Measurements from ENCODE around the gene ESYT2.
A peak's percentile ranks its signal among the peaks of the same experiment; 100 is the strongest.
"Not testable (repeated sequence)": the region's sequence is repeated elsewhere in the genome, so short reads cannot be mapped to it uniquely, and the experiment has no call there.

The ESYT2 gene

DNA sequence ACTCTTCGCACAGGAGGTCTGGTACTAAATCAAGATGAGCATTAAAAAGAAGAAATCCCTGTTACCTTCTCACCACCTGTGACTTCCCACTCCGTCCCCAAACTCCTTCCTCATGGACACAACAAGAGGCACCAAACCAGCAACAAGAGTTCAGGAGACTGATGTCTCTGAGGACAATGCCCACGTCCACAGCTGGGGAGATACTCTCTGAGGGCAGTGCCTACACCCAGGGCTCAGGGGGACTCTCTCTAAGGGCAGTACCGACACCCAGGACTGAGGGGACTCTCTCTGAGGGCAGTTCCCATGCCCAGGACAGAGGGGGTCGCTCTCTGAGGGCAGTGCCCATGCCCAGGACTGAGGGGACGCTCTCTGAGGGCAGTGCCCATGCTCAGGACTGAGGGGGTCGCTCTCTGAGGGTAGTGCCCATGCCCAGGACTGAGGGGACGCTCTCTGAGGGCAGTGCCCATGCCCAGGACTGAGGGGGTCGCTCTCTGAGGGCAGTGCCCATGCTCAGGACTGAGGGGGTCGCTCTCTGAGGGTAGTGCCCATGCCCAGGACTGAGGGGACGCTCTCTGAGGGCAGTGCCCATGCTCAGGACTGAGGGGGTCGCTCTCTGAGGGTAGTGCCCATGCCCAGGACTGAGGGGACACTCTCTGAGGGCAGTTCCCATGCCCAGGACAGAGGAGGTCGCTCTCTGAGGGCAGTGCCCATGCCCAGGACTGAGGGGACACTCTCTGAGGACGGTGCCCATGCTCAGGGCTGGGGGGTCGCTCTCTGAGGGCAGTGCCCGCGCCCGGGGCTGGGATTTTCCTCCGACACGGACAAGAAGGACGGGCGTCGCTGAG lies 125.4 kb downstream of the ESYT2 start:
- peaks cover 17% of the 10 kb centered on the region; the same call in 1 of the 2 replicates for H3K36me3 ChIP-seq (ENCODE audit: insufficient read depth, low read length)
- H2AFZ ChIP-seq (ENCODE audit: low read length, unreplicated experiment): peak overlapping the region; percentile 47
- H3K27me3 ChIP-seq (ENCODE audit: insufficient read depth, low read length): not testable (repeated sequence)
- peak overlapping the region; percentile 65 for H3K27ac ChIP-seq (ENCODE audit: low read depth, low read length)
- H3K79me2 ChIP-seq (ENCODE audit: control insufficient read depth, insufficient read depth, low read length, unreplicated experiment): peaks cover 55% of the 10 kb centered on the region
- H3K4me1 ChIP-seq (ENCODE audit: control insufficient read depth, insufficient read depth, low read length, unreplicated experiment): peaks cover 22% of the 10 kb centered on the region
- H3K4me3 ChIP-seq (ENCODE audit: low read depth, low read length): peak overlapping the region; percentile 84

- peaks cover 22% of the 10 kb centered on the region for H3K4me1 ChIP-seq (ENCODE audit: control insufficient read depth, insufficient read depth, low read length, unreplicated experiment)
- H3K4me3 ChIP-seq (ENCODE audit: low read depth, low read length): peak overlapping the region; percentile 84
- peaks cover 62% of the 10 kb centered on the region for H3K79me2 ChIP-seq (ENCODE audit: control insufficient read depth, insufficient read depth, low read length, unreplicated experiment)
- H3K36me3 ChIP-seq (ENCODE audit: insufficient read depth, low read length): peaks cover 24% of the 10 kb centered on the region; the same call in 1 of the 2 replicates
- H2AFZ ChIP-seq (ENCODE audit: low read length, unreplicated experiment): no peak overlapping the region
- no peak overlapping the region for H3K27ac ChIP-seq (ENCODE audit: low read depth, low read length)
- H3K27me3 ChIP-seq (ENCODE audit: insufficient read depth, low read length): no peaks in the 10 kb centered on the region
These were observed 126.4 kb downstream of the ESYT2 start for GRCh38 chr7:158702944-158703343.

GRCh38 chr7:158702196-158702595 lies 127.1 kb downstream of the ESYT2 start:
- peaks cover 24% of the 10 kb centered on the region; the same call in 1 of the 2 replicates for H3K36me3 ChIP-seq (ENCODE audit: insufficient read depth, low read length)
- H3K4me3 ChIP-seq (ENCODE audit: low read depth, low read length): peak overlapping the region; percentile 84
- H3K27me3 ChIP-seq (ENCODE audit: insufficient read depth, low read length): no peaks in the 10 kb centered on the region
- peaks cover 62% of the 10 kb centered on the region for H3K79me2 ChIP-seq (ENCODE audit: control insufficient read depth, insufficient read depth, low read length, unreplicated experiment)
- H2AFZ ChIP-seq (ENCODE audit: low read length, unreplicated experiment): no peak overlapping the region
- peaks cover 22% of the 10 kb centered on the region for H3K4me1 ChIP-seq (ENCODE audit: control insufficient read depth, insufficient read depth, low read length, unreplicated experiment)
- no peak overlapping the region for H3K27ac ChIP-seq (ENCODE audit: low read depth, low read length)

- Histone ChIP-seq H3K27ac (ENCODE audit: low read depth, low read length) (no peak overlapping the region), H3K27me3 (ENCODE audit: insufficient read depth, low read length) (no peaks in the 10 kb centered on the region), H3K4me3 (ENCODE audit: low read depth, low read length) (no peak overlapping the region), H3K36me3 (ENCODE audit: insufficient read depth, low read length) (peaks cover 24% of the 10 kb centered on the region; the same call in 1 of the 2 replicates), H3K4me1 (ENCODE audit: control insufficient read depth, insufficient read depth, low read length, unreplicated experiment) (peaks cover 38% of the 10 kb centered on the region), H2AFZ (ENCODE audit: low read length, unreplicated experiment) (no peak overlapping the region), H3K79me2 (ENCODE audit: control insufficient read depth, insufficient read depth, low read length, unreplicated experiment) (peaks cover 69% of the 10 kb centered on the region)
These were observed 129.3 kb downstream of the ESYT2 start for GRCh38 chr7:158700008-158700407.

- peaks cover 38% of the 10 kb centered on the region for H3K4me1 ChIP-seq (ENCODE audit: control insufficient read depth, insufficient read depth, low read length, unreplicated experiment)
- H3K27me3 ChIP-seq (ENCODE audit: insufficient read depth, low read length): no peaks in the 10 kb centered on the region
- H3K79me2 ChIP-seq (ENCODE audit: control insufficient read depth, insufficient read depth, low read length, unreplicated experiment): peaks cover 73% of the 10 kb centered on the region
- no peak overlapping the region for H2AFZ ChIP-seq (ENCODE audit: low read length, unreplicated experiment)
- H3K27ac ChIP-seq (ENCODE audit: low read depth, low read length): no peak overlapping the region
- H3K36me3 ChIP-seq (ENCODE audit: insufficient read depth, low read length): peaks cover 24% of the 10 kb centered on the region; the same call in 1 of the 2 replicates
- no peak overlapping the region for H3K4me3 ChIP-seq (ENCODE audit: low read depth, low read length)
These were observed 130.0 kb downstream of the ESYT2 start for GRCh38 chr7:158699341-158699740.

DNA sequence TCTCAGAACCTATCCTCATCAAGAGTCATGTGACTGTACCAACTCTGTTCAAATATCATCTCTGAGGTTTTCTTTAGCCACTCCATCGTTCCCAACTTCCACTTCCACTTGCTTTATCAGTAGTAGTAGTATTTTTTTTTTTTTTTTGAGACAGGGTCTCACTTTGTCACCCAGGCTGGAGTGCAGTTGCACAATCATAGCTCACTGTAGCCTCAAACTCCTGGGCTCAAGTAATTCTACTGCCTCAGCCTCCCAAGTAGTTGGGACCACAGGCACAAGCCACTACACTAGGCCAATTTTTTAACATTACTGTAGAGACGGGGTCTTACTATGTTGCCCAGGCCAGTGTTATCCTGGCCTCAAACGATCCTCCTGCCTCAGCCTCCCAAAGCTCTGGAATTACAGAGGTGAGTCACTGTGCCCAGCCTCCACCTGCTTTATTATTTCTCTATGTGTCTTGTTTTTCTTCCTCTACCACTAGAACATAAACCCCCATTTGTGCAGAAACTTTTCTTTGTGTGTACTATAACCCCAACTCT lies 130.6 kb downstream of the ESYT2 start:
- H3K4me3 ChIP-seq (ENCODE audit: low read depth, low read length): no peak overlapping the region
- peaks cover 73% of the 10 kb centered on the region for H3K79me2 ChIP-seq (ENCODE audit: control insufficient read depth, insufficient read depth, low read length, unreplicated experiment)
- no peak overlapping the region for H3K27ac ChIP-seq (ENCODE audit: low read depth, low read length)
- no peak overlapping the region for H2AFZ ChIP-seq (ENCODE audit: low read length, unreplicated experiment)
- no peaks in the 10 kb centered on the region for H3K27me3 ChIP-seq (ENCODE audit: insufficient read depth, low read length)
- H3K4me1 ChIP-seq (ENCODE audit: control insufficient read depth, insufficient read depth, low read length, unreplicated experiment): peaks cover 37% of the 10 kb centered on the region
- peaks cover 24% of the 10 kb centered on the region; the same call in 1 of the 2 replicates for H3K36me3 ChIP-seq (ENCODE audit: insufficient read depth, low read length)

GRCh38 chr7:158697597-158697996 lies 131.7 kb downstream of the ESYT2 start:
- H3K4me1 ChIP-seq (ENCODE audit: control insufficient read depth, insufficient read depth, low read length, unreplicated experiment): peaks cover 25% of the 10 kb centered on the region
- H3K27ac ChIP-seq (ENCODE audit: low read depth, low read length); H3K27me3 ChIP-seq (ENCODE audit: insufficient read depth, low read length); H2AFZ ChIP-seq (ENCODE audit: low read length, unreplicated experiment); H3K4me3 ChIP-seq (ENCODE audit: low read depth, low read length): not testable (repeated sequence)
- peaks cover 68% of the 10 kb centered on the region for H3K79me2 ChIP-seq (ENCODE audit: control insufficient read depth, insufficient read depth, low read length, unreplicated experiment)
- peaks cover 24% of the 10 kb centered on the region; the same call in 1 of the 2 replicates for H3K36me3 ChIP-seq (ENCODE audit: insufficient read depth, low read length)

DNA sequence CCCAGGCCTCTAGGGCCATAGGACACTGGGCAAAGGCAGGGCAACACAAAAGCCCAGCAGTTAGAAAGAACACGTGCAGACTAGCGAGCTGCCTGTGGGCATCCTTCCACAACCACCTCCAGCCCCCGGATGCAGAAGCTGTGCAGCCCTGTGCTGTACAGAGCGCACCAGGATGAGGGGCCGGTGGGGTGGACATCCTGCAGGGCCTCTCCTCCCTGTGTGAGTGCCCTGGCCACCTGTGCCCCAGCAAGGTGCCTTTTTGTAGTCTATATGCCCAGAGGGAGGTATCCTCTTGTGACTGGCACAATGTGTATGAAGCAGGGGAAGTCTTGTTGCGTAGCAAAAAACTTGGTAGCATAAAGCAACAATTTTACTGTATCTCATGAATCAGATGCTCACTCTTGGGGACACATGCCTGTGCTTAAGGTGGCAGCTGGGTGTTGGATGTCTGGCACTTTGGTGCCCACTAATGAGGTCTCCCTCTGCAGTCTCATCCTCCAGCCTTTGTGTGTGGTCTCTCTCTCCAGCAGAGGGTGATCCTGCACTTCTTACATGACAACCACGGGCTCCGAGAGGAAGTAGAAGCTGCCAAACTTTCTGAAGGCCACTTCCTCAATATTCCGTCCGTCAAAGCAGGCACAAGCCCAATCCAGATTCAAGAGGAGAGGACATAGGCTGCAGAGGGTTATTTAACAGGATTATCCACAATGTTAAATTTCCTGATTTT lies 133.4 kb downstream of the ESYT2 start:
- H3K36me3 ChIP-seq (ENCODE audit: insufficient read depth, low read length): peaks cover 16% of the 10 kb centered on the region; the same call in 1 of the 2 replicates
- peaks cover 51% of the 10 kb centered on the region for H3K79me2 ChIP-seq (ENCODE audit: control insufficient read depth, insufficient read depth, low read length, unreplicated experiment)
- H3K4me1 ChIP-seq (ENCODE audit: control insufficient read depth, insufficient read depth, low read length, unreplicated experiment): peaks cover 16% of the 10 kb centered on the region
- H3K4me3 ChIP-seq (ENCODE audit: low read depth, low read length): no peak overlapping the region
- H3K27me3 ChIP-seq (ENCODE audit: insufficient read depth, low read length): no peaks in the 10 kb centered on the region
- no peak overlapping the region for H3K27ac ChIP-seq (ENCODE audit: low read depth, low read length)
- H2AFZ ChIP-seq (ENCODE audit: low read length, unreplicated experiment): peak overlapping the region; percentile 12

DNA sequence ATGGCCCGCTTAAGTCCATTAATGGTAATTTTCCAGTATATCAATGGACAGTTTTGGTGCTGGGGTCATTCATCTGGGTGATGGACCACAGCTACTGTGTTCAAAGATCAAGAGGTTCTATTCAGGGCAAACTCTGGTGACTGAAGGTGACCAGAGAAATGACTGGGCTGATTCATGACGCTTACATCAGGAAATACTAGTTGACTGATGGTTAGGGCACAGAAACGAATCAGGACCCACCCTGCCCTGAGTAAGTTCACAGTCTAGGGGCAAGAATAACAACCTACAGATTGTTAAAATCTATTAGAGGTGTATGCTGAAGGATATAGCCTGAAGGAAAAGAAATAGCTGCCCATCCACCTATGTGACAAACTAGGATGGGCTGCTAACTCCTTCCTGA lies 134.3 kb downstream of the ESYT2 start:
- Histone ChIP-seq H3K27me3 (ENCODE audit: insufficient read depth, low read length) (no peaks in the 10 kb centered on the region), H3K4me3 (ENCODE audit: low read depth, low read length) (no peak overlapping the region), H3K36me3 (ENCODE audit: insufficient read depth, low read length) (peaks cover 9% of the 10 kb centered on the region; the same call in 1 of the 2 replicates), H3K79me2 (ENCODE audit: control insufficient read depth, insufficient read depth, low read length, unreplicated experiment) (peaks cover 43% of the 10 kb centered on the region), H3K27ac (ENCODE audit: low read depth, low read length) (no peak overlapping the region), H3K4me1 (ENCODE audit: control insufficient read depth, insufficient read depth, low read length, unreplicated experiment) (peaks cover 16% of the 10 kb centered on the region), H2AFZ (ENCODE audit: low read length, unreplicated experiment) (no peak overlapping the region)

- Histone ChIP-seq H3K79me2 (ENCODE audit: control insufficient read depth, insufficient read depth, low read length, unreplicated experiment) (peaks cover 40% of the 10 kb centered on the region), H3K27ac (ENCODE audit: low read depth, low read length) (no peak overlapping the region), H3K4me1 (ENCODE audit: control insufficient read depth, insufficient read depth, low read length, unreplicated experiment) (peaks cover 16% of the 10 kb centered on the region), H3K36me3 (ENCODE audit: insufficient read depth, low read length) (peaks cover 7% of the 10 kb centered on the region; the same call in 1 of the 2 replicates), H2AFZ (ENCODE audit: low read length, unreplicated experiment) (no peak overlapping the region), H3K27me3 (ENCODE audit: insufficient read depth, low read length) (no peaks in the 10 kb centered on the region), H3K4me3 (ENCODE audit: low read depth, low read length) (no peak overlapping the region)
These were observed 134.7 kb downstream of the ESYT2 start for GRCh38 chr7:158694650-158695049.

All from ACC112 (cell line).